Measurements from ENCODE around the gene SHISA6.

DNA sequence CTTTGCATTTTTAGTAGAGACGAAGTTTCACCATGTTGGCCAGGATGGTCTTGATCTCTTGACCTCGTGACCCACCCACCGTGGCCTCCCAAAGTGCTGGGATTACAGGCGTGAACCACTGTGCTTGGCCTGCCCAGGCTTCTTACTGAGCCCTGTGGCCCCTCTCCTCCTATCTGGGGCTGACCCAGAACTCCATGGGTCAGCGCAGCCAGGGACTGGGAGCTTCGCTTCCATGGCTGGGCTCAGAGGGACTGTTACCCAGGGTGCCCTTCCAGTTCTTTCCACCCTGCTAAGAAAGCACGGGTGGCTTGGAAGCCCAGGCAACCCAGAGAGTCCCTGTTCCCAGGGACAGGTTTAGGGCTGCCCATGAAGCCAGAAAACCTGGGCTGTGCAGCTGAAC is 28.2 kb downstream of the SHISA6 start:
- TF ChIP-seq CEBPB (IDR thresholded peaks at IDR 0.05) (no peak), YY1 (IDR thresholded peaks at IDR 0.05; ENCODE audit: low read depth) (no peak), RAD21 (IDR thresholded peaks at IDR 0.05; ENCODE audit: low read depth) (no peak), TCF12 (IDR thresholded peaks at IDR 0.05; ENCODE audit: low read depth) (no peak), FOXM1 (IDR thresholded peaks at IDR 0.05; ENCODE audit: borderline replicate concordance, low read depth) (no peak), EP300 (IDR thresholded peaks at IDR 0.05; ENCODE audit: borderline replicate concordance) (no peak), NFIC (IDR thresholded peaks at IDR 0.05) (no peak), CREB1 (IDR thresholded peaks at IDR 0.05; ENCODE audit: low read depth) (no peak), ZBTB7A (IDR thresholded peaks at IDR 0.05; ENCODE audit: low read depth) (no peak), EGR1 (IDR thresholded peaks at IDR 0.05) (no peak)
- TF ChIP-seq, protein P1, sequence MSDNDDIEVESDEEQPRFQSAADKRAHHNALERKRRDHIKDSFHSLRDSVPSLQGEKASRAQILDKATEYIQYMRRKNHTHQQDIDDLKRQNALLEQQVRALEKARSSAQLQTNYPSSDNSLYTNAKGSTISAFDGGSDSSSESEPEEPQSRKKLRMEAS (IDR thresholded peaks at IDR 0.05) = no peak
- TF ChIP-seq, protein P2, sequence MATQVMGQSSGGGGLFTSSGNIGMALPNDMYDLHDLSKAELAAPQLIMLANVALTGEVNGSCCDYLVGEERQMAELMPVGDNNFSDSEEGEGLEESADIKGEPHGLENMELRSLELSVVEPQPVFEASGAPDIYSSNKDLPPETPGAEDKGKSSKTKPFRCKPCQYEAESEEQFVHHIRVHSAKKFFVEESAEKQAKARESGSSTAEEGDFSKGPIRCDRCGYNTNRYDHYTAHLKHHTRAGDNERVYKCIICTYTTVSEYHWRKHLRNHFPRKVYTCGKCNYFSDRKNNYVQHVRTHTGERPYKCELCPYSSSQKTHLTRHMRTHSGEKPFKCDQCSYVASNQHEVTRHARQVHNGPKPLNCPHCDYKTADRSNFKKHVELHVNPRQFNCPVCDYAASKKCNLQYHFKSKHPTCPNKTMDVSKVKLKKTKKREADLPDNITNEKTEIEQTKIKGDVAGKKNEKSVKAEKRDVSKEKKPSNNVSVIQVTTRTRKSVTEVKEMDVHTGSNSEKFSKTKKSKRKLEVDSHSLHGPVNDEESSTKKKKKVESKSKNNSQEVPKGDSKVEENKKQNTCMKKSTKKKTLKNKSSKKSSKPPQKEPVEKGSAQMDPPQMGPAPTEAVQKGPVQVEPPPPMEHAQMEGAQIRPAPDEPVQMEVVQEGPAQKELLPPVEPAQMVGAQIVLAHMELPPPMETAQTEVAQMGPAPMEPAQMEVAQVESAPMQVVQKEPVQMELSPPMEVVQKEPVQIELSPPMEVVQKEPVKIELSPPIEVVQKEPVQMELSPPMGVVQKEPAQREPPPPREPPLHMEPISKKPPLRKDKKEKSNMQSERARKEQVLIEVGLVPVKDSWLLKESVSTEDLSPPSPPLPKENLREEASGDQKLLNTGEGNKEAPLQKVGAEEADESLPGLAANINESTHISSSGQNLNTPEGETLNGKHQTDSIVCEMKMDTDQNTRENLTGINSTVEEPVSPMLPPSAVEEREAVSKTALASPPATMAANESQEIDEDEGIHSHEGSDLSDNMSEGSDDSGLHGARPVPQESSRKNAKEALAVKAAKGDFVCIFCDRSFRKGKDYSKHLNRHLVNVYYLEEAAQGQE (IDR thresholded peaks at IDR 0.05; ENCODE audit: low read depth) = no peak
- TF ChIP-seq, protein P3, sequence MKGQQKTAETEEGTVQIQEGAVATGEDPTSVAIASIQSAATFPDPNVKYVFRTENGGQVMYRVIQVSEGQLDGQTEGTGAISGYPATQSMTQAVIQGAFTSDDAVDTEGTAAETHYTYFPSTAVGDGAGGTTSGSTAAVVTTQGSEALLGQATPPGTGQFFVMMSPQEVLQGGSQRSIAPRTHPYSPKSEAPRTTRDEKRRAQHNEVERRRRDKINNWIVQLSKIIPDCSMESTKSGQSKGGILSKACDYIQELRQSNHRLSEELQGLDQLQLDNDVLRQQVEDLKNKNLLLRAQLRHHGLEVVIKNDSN (IDR thresholded peaks at IDR 0.05) = no peak

All from Ishikawa (cell line).